ENCODE results near the gene FAM32A. TPM values are rescaled to one million over a fixed set of nuclear protein-coding genes. Genes with fewer than 3 reads are reported as not detected.

The FAM32A gene
- total RNA-seq, 1 experiment from 2014 or later: 44.6 TPM

DNA sequence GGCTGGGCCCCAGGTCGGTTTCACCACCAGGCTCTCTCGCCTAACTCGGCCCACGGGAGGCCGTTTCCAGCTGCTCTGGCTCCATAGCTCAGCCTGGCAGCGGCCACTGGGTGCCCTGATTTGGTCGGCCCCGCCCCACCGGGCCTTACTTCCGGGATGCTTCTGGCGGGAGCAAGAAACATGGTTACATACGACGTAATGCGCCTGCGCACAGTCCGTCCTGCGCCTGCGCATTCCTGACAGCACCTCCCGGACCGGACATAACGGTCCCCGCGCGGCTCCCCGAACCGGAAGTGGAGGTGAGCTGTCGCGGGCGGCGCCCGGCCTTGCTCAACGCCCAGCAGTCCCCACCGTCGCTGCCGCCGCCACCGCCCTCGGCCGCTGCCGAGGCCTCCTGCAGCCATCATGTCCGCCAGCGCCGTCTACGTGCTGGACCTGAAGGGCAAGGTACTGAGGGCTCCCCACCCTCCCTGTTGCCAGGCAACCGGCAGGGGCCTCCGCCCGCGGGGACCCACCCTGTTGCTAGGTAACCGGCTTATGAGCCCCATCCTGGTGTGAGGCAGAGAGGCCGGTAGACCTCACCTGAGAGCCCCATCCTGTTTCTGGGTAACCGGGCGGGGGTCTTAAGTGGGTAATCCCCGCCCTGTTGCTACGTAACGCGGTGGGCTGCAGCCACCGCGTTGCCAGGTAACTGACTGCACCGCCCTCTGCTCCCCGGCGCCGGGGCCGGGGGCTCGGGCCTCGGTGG is 12.6 kb downstream of the FAM32A start, which contains the start of gene AP1M1:
AP1M1 (plus strand) TSS at position 290 of the 748 bp plus-strand sequence; CDS start at position 406, 116 bp downstream.
- ATAC-seq (peak; percentile 97), DNase-seq (ENCODE audit: low read depth, low spot score) (peak; percentile 85)
- H3K4me3 ChIP-seq (ENCODE audit: low read depth in 2 of 2, low read length in 2 of 2): peak within 1 kb of the TSS; percentile 89 to 96
- H3K36me3 ChIP-seq (ENCODE audit: control insufficient read depth, insufficient read depth, low read length): no peaks in the 10 kb centered on the region; the same call in 1 of the 2 replicates
- no peaks in the 10 kb centered on the region for H3K9me3 ChIP-seq (ENCODE audit: control insufficient read depth, insufficient read depth, low read depth, low read length)
- peak; percentile 84 for TF ChIP-seq POLR2AphosphoS5 (IDR thresholded peaks at IDR 0.05; ENCODE audit: low read depth, low read length)
- TF ChIP-seq TCF7L2 (IDR thresholded peaks at IDR 0.05; ENCODE audit: low read depth, low read length): no peak
- no peak for TF ChIP-seq REST (IDR thresholded peaks at IDR 0.05; ENCODE audit: insufficient read depth in 1 of 2, low read depth in 2 of 2, low read length in 1 of 2)
- TF ChIP-seq, protein P1, sequence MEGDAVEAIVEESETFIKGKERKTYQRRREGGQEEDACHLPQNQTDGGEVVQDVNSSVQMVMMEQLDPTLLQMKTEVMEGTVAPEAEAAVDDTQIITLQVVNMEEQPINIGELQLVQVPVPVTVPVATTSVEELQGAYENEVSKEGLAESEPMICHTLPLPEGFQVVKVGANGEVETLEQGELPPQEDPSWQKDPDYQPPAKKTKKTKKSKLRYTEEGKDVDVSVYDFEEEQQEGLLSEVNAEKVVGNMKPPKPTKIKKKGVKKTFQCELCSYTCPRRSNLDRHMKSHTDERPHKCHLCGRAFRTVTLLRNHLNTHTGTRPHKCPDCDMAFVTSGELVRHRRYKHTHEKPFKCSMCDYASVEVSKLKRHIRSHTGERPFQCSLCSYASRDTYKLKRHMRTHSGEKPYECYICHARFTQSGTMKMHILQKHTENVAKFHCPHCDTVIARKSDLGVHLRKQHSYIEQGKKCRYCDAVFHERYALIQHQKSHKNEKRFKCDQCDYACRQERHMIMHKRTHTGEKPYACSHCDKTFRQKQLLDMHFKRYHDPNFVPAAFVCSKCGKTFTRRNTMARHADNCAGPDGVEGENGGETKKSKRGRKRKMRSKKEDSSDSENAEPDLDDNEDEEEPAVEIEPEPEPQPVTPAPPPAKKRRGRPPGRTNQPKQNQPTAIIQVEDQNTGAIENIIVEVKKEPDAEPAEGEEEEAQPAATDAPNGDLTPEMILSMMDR (IDR thresholded peaks at IDR 0.05): no peak
- peak; percentile 41; the same call in 1 of the 2 replicates for TF ChIP-seq SIN3A (IDR thresholded peaks at IDR 0.05; ENCODE audit: borderline replicate concordance, insufficient read depth, low read depth, low read length)
- H3K4me1 ChIP-seq (ENCODE audit: control insufficient read depth, insufficient read depth, low read length): peaks cover 10% of the 10 kb centered on the region; the same call in 1 of the 2 replicates
- intact Hi-C loops (cut with micrococcal nuclease; ENCODE audit: unreplicated experiment): no loop called here
- BruUV-seq (replicated peaks): no TSS peak
- ChIA-PET CTCF (no interaction called here), POLR2A (interaction anchor here (0.6 kb wide), 1 partner anchor 1187 kb away, joined by 6 read pairs; a partner anchor contains a TSS)
- in situ Hi-C loops (cut with HindIII; ENCODE audit: low pct_unique_long_range_greater_than_20kb, low sequenced_read_pairs): no loop called here
- peak within 1 kb of the TSS; percentile 95 for H3K27ac ChIP-seq (ENCODE audit: low read length)
- H3K27me3 ChIP-seq (ENCODE audit: control insufficient read depth, insufficient read depth, low read length): no peaks in the 10 kb centered on the region

DNA sequence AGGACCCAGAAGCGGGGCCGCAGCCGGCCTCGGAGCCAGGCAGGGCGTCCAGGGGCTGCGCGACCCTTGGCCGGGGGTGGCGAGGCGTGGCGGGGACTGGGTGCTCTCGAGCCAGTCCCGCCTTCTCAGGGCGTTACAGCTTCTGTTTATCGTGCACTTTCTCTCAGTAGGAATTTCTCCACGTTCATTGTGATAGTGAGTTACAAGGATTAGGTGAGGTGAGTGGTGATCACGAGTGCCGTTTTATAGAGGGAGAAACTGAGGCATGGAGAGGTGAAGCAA is 13.1 kb downstream of the FAM32A start:
- intact Hi-C loops (cut with micrococcal nuclease; ENCODE audit: unreplicated experiment) (no loop called here), in situ Hi-C loops (cut with HindIII; ENCODE audit: low pct_unique_long_range_greater_than_20kb, low sequenced_read_pairs) (no loop called here)
- CTCF ChIA-PET: no interaction called here
- Histone ChIP-seq H3K36me3 (ENCODE audit: control insufficient read depth, insufficient read depth, low read length) (no peaks in the 10 kb centered on the region; the same call in 1 of the 2 replicates), H3K27ac (ENCODE audit: low read length) (peak overlapping the region; percentile 95), H3K9me3 (ENCODE audit: control insufficient read depth, insufficient read depth, low read depth, low read length) (no peaks in the 10 kb centered on the region), H3K27me3 (ENCODE audit: control insufficient read depth, insufficient read depth, low read length) (no peaks in the 10 kb centered on the region), H3K4me1 (ENCODE audit: control insufficient read depth, insufficient read depth, low read length) (peaks cover 10% of the 10 kb centered on the region; the same call in 1 of the 2 replicates), H3K4me3 (ENCODE audit: low read depth in 2 of 2, low read length in 2 of 2) (peak overlapping the region; percentile 89 to 96)
- DNase-seq (ENCODE audit: low read depth, low spot score) (no peak), ATAC-seq (peak; percentile 7)
- BruUV-seq (replicated peaks): no TSS peak
- POLR2A ChIA-PET: interaction anchor here (0.6 kb wide), 1 partner anchor 1188 kb away, joined by 6 read pairs; a partner anchor contains a TSS
- TF ChIP-seq SIN3A (IDR thresholded peaks at IDR 0.05; ENCODE audit: borderline replicate concordance, insufficient read depth, low read depth, low read length) (no peak), POLR2AphosphoS5 (IDR thresholded peaks at IDR 0.05; ENCODE audit: low read depth, low read length) (no peak), TCF7L2 (IDR thresholded peaks at IDR 0.05; ENCODE audit: low read depth, low read length) (no peak), REST (IDR thresholded peaks at IDR 0.05; ENCODE audit: insufficient read depth in 1 of 2, low read depth in 2 of 2, low read length in 1 of 2) (no peak)
- TF ChIP-seq, protein P1 (IDR thresholded peaks at IDR 0.05): no peak
